GM20000 (cell line): Measurements from ENCODE around the gene MAP3K9.

ENCODE experiments used
- DNase-seq: peaks from one replicate; pipeline ENCODE4 v3.0.0; 2012; ENCODE audit warnings: low spot score
- CTCF ChIP-seq: IDR thresholded peaks from 2 replicates; pipeline ENCODE4 v1.5.1; 2012; ENCODE audit warnings: mild to moderate bottlenecking, control low read depth; ENCODE audit errors: extremely low read depth, missing control alignments

Gene MAP3K9

DNA sequence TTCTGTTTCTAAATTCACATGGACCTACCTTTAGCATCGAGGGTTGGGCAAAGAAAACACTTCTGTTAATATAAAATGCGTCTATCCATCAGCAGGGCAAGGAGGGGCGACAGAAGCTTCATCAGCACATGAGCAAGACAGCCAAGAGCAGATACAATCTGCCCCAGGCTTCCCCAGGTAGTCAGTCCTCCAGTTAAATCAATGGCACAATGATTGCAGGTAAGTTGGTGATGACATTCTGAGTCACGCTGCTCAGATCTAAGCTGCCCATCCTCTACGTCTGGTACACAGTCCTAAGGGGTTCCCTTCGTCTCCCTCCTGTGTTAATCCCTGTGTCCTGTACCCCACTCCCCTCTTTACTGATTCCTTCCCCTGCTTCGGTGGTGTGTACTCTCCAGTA is 38.8 kb downstream of the MAP3K9 start:
- no peak for DNase-seq
- TF ChIP-seq CTCF: no peak

DNA sequence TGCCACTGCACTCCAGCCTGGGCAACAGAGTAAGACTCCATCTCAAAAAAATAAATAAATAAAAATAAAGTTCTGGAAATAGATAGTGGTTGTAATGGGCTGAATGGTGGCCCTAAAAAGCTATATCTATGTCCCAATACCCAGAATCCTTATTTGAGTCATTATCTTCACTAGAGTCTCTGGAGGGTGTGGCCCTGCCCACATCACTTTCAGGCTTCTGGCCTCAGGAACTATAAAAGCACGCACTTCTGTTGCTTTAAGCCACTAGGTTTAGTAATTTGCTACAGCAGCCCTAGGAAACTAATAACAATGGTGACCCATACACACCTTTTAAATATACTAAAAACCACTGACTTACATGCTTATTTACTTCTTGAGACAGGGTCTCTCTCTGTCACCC is 49.9 kb downstream of the MAP3K9 start:
- DNase-seq: no peak
- no peak for TF ChIP-seq CTCF

GRCh38 chr14:70755655-70756054 is 53.7 kb downstream of the MAP3K9 start:
- DNase-seq: no peak

DNA sequence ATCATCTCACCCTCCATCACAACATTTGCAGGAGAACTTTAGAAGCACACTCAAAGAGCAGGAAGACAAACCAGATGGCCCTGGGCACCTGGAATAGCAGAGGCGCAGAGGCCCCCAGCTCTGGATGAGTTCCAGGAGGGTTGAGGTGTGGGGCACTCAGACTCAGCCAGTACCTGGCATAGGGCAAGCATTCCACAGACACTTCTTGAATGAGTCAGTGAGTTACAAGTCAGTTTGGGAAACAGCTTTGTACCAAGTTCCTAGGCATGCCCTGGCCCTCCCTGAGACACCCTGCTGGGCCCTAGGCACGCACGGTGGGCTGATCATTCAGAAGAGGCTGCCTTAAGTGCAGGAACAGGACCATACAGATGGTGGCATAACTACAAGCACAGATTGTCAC is 54.3 kb downstream of the MAP3K9 start:
- DNase-seq: no peak
- no peak for TF ChIP-seq CTCF

More at GRCh38 chr14:70755655-70756054, 53.7 kb downstream of the MAP3K9 start:
- no peak for TF ChIP-seq CTCF

- no peak for DNase-seq
- TF ChIP-seq CTCF: no peak
Observed at GRCh38 chr14:70753518-70753953, 55.8 kb downstream of the MAP3K9 start.

GRCh38 chr14:70748422-70748821 is 60.9 kb downstream of the MAP3K9 start:
- DNase-seq: no peak
- TF ChIP-seq CTCF: no peak

DNA sequence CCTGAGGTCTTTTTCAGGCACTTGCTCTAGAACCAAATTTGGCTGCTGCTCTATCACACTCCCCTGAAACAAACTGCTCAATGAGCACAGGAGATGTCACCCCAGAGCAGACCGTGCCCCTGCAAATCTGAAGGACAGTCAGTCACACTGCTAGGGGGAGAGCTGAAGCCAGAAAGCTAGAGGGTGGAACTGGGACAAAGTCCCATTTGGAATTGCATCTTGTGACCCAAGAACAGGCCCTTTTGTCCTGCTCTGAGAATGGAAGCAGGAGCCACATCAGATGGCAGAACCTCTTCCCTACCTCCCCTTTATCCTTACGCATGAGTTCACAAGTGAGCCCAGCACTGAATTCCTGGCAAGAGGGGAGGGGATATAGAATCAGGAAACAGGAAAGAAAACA is 64.7 kb downstream of the MAP3K9 start:
- TF ChIP-seq CTCF: no peak
- no peak for DNase-seq
